Astrocyte (in vitro differentiated cells and primary cell): ENCODE measurements around the gene NUMB.

Experiments
- CTCF ChIP-seq: IDR thresholded peaks from 2 replicates; pipeline ENCODE4 v1.5.1; 2011; ENCODE audit warnings: low read depth, mild to moderate bottlenecking, inconsistent platforms, low read length, moderate library complexity; ENCODE audit not compliant: insufficient read depth
- EZH2 ChIP-seq: IDR thresholded peaks from 2 replicates; pipeline ENCODE4 v1.6.1; 2012; ENCODE audit warnings: mild to moderate bottlenecking, low read length, inconsistent platforms; ENCODE audit not compliant: insufficient read depth

DNA sequence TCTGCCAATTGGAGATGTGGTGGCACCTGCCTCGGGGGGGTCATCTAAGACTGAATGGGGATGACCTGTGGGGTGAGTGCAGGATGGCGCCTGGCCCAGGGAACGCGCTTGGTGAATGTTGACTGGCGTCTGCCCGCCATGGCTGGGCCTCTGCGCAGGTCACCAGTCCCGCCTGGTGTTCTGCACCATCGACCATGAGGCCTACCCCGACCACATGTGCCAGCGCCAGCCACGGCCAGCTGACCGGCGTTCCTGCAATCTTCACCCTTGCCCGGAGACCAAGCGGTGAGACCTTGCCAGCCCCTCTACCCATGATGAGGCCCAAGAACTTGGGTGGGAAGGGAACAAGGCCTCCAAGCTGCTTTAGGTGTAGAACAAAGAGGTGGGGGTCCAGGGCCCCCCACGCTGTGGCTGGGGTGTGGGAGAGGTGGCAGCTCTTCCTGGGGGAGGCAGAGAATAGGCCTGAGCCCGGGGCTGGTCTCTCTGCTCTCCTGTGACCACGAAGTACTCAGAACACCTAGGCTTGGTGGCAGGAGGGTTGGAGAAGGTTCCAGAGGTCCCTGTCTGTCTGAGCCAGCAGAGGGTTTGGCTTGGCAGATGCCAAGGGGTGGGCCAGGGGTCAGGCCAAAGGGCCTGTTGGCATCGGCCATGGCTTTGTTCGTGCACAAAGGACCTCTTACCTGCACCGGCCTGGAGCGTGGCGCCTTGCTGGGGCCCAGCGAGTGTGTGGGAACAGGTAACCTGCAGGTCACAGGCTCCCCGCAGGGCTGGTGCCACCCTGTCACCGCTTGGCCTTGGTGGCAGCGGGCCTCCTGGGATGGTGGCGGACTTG is 205.6 kb downstream of the NUMB start:
- no peak for TF ChIP-seq CTCF
- no peak for TF ChIP-seq EZH2
